SU-DHL-6 (cell line): ENCODE results near the gene AFF3.
"Not testable (repeated sequence)": the region's sequence is repeated elsewhere in the genome, so short reads cannot be mapped to it uniquely, and the experiment has no call there.

Experiments
- EZH2phosphoT487 ChIP-seq: fragments of 200-600 bp; sonication (generic), shearing (Covaris generic); conservative IDR thresholded peaks from 2 replicates; pipeline ENCODE4 v1.6.1; 2018; ENCODE audit warnings: mild to moderate bottlenecking, antibody characterized with exemption, low read length, moderate library complexity, mixed read lengths
- TF ChIP-seq, protein P1 (sequence below): fragments of 200-600 bp; sonication (generic); IDR thresholded peaks from one replicate; pipeline ENCODE4 v1.5.1; 2017; ENCODE audit warnings: antibody characterized with exemption, mild to moderate bottlenecking, low read length, moderate library complexity; ENCODE audit not compliant: insufficient read depth, poor library complexity, severe bottlenecking

- TF ChIP-seq, protein P1, sequence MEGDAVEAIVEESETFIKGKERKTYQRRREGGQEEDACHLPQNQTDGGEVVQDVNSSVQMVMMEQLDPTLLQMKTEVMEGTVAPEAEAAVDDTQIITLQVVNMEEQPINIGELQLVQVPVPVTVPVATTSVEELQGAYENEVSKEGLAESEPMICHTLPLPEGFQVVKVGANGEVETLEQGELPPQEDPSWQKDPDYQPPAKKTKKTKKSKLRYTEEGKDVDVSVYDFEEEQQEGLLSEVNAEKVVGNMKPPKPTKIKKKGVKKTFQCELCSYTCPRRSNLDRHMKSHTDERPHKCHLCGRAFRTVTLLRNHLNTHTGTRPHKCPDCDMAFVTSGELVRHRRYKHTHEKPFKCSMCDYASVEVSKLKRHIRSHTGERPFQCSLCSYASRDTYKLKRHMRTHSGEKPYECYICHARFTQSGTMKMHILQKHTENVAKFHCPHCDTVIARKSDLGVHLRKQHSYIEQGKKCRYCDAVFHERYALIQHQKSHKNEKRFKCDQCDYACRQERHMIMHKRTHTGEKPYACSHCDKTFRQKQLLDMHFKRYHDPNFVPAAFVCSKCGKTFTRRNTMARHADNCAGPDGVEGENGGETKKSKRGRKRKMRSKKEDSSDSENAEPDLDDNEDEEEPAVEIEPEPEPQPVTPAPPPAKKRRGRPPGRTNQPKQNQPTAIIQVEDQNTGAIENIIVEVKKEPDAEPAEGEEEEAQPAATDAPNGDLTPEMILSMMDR = not testable (repeated sequence)
- TF ChIP-seq EZH2phosphoT487 = not testable (repeated sequence)
These were observed 39.8 kb downstream of the AFF3 start for GRCh38 chr2:100102466-100103180.
